DMS 273 (cell line): ENCODE results near the gene SLC7A8.
"Not testable (repeated sequence)": the region's sequence is repeated elsewhere in the genome, so short reads cannot be mapped to it uniquely, and the experiment has no call there.

Experiments used
- DNase-seq: peaks from one replicate; lab custom pipeline; 2025; ENCODE audit not compliant: unreplicated experiment; lab: John Stamatoyannopoulos, UW

Gene SLC7A8

DNA sequence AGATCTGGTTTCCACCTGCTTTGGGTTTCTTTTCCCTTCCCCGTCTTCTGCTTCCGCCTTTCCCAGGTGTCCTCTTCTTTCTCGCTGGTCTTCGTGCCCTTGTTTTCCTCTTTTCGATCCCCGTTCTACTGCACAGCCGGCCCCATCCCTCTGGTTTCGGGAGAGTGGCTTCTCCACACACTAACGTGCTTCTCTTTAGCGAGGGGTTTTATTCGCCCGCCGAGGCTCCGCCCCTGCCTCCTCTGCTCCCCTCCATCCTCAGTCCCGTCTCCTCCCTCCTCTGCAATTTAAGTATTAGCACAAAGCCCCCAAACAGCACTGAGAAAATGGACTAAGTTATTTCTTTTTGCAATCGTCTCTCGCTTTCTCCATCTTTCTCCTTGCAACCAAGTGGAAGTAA lies at the start of gene SLC7A8:
Gene SLC7A8 (minus strand): TSS at position 182 of the 400 bp plus-strand sequence. CDS start 746 bp downstream, outside the sequence.
- DNase-seq = peak; percentile 72

DNA sequence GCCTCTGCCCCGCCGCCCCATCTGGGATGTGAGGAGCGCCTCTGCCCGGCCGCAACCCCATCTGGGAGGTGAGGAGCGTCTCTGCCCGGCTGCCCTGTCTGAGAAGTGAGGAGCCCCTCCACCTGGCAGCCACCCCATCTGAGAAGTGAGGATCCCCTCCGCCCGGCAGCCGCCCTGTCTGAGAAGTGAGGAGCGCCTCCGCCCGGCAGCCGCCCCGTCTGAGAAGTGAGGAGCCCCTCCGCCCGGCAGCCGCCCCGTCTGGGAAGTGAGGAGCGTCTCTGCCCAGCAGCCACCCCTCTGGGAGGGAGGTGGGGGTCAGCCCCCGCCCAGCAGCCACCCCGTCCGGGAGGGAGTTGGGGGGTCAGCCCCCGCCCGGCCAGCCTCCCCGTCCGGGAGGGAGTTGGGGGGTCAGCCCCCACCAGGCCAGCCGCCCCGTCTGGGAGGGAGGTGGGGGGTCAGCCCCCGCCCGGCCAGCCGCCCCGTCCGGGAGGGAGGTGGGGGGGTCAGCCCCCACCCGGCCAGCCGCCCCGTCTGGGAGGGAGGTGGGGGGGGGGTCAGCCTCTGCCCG lies 48.9 kb upstream of the SLC7A8 start:
- not testable (repeated sequence) for DNase-seq

DNA sequence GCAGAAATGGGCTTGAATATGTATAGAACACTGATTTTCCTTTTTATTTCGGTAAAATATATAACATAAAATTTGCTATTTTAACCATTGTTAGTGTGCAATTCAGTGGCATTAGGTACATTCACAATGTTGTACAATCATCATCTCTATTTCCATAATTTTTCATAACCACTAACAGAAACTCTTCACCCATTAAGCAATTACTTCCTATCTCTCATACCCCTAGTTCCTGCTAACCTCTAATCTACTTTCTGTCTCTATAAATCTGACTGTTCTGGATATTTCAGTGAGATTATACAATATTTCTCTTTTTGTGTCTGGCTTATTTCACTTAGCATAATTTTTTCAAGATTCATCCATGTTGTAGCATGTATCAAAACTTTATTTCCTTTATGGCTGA lies 45.4 kb upstream of the SLC7A8 start:
- no peak for DNase-seq

DNA sequence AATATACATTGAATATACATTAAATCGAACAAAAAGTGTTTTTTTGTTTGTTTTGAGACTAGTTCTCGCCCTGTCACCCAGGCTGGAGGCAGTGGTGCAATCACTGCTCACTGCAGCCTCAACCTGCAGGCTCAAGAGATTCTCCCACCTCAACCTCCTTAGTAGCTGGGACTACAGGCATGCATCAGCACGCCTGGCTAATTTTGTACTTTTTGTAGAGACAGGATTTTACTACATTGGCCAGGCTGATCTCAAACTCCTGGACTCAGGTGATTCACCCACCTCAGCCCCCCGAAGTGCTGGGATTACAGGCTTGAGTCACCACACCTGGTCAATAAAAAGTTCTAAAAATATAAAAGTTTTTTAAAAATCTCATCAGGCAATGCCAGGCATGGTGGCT lies 44.1 kb upstream of the SLC7A8 start:
- DNase-seq = no peak

DNA sequence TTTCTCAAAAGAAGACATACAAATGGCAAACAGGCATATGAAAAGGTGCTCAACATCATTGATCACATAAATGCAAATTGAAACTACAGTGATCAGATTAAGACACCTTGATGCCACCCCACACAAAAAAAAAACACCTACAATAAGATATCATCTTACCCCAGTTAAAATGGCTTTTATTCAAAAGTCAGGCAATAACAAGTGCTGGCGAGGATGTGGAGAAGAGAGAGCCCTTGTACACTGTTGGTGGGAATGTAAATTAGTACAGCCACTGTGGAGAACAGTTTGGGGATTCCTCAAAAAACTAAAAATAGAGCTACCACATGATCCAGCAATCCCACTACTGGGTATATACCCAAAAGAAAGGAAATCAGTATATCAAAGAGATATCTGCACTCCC lies 41.5 kb upstream of the SLC7A8 start:
- DNase-seq = not testable (repeated sequence)

DNA sequence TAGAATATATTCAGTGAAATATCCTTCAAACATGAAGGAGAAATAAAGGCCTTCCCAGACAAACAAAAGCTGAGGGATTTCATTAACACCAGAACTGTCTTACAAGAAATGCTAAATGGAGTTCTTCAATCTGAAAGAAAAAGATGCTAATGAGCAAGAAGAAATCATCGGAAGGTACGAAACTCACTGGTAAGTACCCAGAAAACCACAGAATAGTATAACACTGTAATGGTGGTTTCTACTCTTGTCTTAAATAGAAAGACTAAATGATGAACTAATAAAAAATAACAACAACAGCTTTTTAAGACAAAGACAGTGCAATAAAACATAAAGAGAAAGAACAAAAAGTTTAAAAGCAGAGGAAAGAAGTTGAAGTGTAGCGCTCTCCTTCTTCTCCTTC lies 35.6 kb upstream of the SLC7A8 start:
- no peak for DNase-seq

DNA sequence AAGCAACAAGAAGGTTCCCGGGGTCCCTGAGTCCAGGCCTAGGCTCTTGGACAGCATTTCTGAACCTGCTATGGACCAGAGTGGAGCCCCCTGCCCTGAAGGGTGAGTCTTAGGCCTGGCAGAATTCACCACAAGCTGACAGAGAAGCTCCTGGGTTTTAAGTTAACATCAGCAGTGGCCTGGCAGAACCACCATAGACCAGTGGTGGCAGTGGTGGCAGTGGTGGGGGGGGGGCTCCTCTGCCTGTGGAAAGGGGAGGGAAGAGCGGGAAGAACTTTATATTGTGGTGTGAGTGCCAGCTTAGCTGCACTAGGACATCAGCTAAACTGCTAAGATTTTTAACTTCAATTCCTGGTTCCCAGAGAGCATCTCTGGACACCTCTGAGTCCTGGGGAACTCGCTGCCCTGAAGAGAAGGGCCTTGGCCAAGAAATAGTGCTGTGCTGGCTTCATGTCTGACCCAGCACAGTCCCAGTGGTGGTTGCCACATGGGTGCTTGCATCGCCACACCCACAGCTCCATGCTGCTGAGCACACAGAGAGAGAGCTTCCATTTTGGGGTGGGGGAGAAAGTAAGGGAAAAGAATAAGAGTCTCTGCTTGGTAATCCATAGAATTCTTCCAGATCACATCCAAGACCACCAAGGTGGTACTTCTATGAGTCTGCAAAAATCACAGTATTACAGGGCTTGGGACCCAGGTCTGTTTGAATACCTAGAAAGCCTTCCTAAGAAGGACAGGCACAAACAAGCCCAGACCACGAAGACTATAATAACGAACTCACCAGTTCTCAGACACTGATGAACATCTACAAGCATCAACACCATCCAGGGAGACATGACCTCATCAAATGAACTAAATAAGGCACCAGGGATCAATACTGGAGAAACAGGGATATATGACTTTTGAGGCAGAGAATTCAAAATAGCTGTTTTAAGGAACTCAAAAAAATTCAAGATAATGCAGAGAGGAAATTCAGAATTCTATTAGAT lies 33.9 kb upstream of the SLC7A8 start:
- DNase-seq = no peak

DNA sequence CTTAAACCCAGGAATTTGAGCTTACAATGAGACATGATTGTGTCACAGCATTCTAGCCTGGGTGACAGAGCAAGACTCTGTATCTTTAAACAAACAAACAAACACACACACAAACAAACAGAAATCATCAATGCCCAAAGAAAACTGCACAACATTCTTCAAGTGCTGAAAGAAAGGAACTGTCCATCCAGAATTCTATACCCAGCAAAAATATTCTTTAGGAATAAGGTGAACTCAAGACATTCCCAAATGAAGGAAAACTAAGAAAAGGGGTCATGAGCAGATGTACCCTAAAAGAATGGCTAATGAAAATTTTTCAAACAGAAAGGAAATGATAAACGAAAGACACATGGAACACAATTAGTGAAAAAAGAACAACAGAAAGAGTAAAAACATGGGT lies 32.0 kb upstream of the SLC7A8 start:
- DNase-seq = no peak

DNA sequence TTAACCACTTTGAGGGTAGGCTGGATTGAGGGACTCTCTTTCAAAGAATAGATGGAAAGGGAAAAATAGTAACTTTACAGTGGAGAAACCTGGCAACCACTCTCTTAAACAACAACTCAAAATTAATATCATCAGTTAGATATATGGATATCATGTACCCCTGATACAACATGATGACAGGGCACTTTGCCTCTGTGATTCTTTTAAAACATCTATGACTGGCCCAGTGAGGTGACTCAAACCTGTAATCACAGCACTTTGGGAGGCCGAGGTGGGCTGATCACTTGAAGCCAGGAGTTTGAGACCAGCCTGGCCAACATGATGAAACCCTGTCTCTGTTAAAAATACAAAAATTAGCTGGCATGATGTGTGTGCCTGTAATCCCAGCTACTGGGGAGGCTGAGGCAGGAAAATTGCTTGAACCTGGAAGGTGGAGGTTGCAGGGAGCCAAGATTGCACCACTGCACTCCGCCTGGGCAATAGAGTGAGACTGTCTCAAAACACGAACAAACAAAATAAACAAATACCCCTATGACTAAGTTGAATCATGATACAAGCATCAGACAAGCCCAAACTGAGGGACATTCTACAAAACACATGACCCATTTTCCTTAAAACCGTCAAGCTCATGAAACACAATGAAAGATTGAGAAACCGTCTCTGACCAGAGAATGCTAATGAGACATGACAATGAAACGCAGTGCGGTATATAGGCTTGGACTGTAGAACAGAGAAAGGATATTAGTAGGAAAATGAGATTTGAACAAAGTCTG lies 26.4 kb upstream of the SLC7A8 start:
- no peak for DNase-seq

DNA sequence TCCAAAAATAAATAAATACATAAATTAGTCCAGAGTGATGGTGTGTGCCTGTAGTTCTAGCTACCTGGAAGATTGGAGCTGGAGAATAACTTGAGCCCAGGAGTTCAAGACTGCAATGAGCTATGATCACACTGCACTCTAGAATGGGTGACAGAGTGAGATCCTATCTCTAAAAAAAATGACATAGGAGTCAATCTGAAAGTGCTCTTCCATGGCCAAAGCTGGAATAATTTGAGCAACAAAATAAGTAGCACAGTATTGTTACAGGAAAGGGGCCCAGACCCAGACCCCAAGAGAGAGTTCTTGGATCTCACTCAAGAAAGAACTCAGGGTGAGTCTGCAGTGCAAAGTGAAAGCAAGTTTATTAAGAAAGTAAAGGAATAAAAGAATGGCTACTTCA lies 24.9 kb upstream of the SLC7A8 start:
- DNase-seq = no peak

DNA sequence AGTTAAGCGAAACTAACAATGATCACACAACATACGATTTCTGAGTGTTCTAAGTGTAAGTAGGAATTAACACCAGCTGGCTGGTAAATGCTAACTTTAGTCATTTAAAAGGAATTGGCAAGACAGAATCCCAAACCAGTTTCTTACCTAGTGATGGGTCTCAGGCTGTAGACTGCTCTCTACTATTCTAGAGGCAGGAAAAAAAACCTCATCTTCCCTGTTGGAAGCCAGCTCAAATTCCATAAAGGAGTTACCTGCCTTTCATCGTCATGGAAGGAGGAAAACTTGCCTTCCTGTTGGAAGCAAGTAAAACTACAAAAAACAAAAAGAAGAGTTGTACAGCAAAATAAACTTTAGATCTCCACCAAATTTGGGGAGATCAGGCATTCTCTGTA lies 23.7 kb upstream of the SLC7A8 start:
- DNase-seq = no peak

DNA sequence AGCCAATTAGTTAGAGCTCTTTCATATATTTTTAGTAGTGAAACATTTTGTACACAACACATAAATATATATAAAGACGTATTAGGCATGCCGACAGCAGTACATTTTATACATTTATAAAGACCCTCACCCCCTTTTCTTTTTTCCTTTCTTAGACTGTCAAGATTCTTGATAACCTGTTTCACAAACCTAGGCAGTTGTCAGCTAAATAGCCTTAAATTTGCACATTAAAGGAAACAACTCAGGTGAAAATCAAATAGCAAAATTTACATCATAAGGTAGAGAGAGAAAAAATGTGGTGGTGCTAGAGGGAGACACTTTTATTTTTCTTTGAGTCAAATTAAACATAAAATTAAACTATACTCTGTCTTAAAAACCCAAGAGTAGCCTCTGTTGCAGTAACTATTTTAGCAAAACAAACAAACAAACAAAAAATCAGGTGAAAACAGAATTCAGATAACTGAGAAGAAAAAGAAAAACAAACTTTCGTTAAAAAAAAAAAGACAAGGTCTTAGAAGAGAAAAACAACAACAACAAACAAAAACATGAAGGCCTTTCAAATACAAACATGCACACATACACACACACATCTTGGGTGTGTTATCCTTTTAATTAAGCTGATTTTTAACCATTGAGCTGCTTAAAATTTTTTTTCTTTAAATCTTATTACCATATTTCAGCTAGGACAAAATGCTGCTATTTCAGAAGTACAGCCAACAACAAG lies 23.1 kb upstream of the SLC7A8 start:
- no peak for DNase-seq

DNA sequence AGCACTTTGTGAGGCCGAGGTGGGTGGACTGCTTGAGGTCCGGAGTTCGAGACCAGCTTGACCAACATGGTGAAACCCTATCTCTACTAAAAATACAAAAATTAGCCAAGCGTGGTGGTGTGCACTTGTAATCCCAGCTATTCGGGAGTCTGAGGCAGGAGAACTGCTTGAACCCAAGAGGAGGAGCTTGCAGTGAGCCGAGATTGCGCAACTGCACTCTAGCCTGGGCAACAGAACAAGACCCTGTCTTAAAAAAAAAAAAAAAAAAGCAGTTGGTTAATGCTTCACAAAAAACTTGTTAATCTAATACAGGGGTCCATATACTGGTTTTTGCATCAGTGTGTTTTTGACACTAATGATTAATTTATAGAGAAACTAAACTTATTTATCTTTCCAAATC lies 18.5 kb upstream of the SLC7A8 start:
- DNase-seq = no peak

DNA sequence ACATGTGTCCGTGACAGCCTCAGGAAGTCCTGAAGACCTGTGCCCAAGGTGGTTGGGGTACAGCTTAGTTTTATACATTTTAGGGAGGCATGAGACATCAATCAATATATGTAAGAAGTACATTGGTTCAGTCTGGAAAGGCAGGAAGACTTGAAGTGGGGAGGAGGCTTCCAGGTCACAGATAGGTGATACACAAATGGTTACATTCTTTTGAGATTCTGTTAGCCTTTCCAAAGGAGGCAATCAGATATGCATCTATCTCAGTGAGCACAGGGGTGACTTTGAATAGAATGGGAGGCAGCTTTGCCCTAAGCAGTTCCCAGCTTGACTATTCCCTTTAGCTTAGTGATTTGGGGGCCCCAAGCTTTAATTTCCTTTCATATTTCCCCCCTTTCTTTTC lies 15.7 kb upstream of the SLC7A8 start:
- DNase-seq = not testable (repeated sequence)

DNA sequence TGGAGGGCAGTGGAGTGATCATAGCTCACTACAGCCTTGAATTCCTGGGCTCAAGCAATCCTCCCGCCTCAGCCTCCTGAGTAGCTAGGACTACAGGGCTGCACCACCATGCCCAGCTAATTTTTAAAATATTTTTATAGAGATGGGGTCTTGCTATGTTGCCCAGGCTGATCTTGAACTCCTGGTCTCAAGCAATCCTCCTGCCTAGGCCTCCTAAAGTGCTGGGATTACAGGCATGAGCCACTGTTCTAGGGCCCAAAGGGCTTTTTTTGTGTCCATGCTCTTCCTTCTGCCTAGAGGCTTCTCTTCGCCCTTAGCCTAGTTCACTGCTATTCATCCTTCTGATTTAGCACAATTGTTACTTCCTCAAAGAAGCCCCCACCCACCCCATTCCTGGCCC lies 13.0 kb upstream of the SLC7A8 start:
- DNase-seq = not testable (repeated sequence)

DNA sequence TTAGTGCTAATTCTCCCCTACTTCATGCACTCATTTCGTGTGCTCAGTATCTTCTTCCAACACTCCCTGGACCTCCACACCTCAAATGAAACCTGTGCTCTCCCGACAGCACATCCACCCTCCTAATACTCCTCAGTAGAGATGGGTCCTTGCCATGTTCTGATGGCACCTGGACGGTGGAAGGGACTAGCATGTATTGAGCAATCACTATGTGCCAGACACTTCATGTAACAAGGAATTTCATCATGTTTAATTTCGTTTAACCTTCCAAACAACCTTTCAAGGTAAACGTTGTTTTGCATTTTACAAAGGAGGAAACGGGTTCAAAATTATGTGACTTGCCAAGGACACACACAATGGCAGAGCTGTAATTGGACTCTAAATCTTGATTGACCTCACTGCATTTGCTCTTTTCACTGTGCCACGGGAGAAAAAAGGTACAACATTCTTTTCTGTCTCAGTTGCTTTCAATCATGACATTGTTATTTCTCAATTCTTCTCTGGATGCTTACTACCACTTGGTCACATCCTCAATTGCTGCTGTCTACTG lies 12.2 kb upstream of the SLC7A8 start:
- no peak for DNase-seq

DNA sequence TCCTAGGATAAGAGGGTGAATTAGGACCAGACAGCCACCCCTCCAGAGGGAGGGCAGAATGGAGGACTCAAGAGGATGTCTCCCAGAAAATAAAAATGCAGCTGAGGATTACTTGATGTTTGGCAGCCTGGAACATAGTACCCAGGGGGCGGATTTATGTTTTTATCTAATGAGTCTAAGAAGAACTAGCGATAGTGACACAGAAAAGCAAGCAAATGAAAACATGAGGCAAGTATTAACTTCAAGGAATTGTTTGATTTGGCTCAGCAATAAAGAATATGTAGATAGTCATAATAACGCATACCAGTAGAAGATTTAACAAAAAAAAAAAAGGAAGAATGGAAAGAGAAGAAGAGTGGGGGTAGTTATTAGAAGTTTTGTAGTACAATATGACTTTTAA lies 10.0 kb upstream of the SLC7A8 start:
- no peak for DNase-seq

DNA sequence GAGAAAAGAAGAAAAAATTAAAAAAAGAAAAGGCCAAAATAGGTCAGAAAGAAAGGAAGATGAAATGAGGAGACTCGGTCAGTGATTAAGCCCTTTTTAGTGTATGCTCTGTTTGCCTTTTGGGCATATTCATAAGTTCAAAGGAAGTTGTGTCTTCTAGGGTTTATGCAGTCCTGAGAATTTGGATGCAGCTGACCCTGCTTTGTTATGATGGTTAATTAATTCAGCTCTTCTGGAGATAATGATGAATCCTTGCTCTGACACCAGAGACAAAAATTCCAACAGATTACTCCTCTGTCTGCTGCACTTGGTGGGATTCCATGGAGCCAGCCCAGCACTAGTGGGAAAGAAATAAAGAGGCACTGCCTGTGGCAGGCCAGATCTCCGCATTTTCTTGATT lies 4.5 kb upstream of the SLC7A8 start:
- no peak for DNase-seq

DNA sequence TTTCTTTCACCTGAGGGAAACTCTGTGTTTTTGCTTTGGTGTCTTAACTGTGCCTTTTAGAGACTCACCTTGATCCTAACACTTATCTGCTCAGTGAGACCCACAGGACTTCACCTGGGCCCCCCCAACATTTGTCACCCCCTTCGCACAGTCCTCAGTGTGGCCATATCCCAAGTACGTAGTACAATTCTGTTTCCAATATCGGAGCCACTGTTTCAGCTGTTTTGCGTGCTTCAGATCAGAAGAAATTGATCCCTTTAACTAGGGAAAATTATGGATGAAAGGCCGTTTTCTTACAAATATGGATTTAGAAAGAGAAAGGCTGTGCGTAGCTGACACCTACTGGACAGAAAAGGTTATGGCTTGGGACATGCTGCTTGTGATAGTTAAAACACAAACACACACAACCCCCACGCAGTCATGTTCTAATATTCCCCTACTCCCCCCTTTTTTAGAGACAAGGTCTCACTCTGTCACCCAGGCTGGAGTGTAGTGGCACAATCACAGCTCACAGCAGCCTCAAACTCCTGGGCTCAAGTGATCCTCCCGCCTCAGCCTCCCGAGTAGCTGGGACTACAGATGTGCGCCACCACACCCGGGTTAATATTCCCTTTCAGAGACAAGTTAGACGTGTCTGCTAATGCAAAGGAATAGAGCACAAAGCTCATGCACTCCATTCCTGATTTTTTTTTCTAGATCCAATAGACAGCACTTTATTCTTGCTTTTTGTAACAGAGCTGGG lies 3.6 kb upstream of the SLC7A8 start:
- DNase-seq = peak; percentile 79

DNA sequence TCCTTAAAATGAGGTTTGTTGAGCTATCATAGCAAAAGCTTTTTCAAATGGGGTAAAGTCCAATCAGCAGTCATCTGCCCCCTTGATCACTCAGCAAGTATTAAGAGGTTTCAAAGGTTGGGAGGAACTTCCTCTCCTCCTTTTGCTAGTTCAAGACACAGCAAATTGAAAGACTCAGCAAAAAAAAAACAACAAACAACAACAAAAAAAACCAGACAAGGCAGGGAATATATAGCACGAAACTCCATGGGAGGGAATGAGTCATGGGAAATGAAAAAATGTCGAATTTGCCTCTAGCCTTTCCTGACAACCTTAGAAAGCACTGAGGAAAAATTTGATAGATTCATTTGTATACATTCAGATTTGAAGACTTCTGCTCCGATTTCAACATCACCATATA lies 1.6 kb upstream of the SLC7A8 start:
- no peak for DNase-seq
